ENCODE measurements around the gene TOX2.

The TOX2 gene

DNA sequence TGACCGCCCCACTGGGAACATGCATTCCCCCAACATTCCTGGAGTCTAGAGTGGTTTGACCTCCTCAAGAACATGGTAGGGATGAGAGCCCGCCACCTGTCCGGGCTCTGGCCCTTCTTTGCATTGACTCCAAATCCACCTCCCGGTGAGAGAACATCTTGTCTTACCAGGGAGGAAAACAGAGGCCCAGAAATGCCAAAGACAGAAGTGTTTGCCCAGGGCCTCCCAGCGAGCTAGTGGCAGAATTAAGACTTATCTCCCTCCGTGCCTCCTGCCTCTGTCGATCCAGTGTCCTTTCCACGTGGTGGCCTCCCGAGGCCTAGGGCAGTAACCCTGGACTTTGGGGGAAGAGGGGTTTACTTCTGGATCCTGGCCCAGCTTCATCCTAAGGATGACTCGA lies 137.5 kb downstream of the TOX2 start:
- no peak for DNase-seq (ENCODE audit: low read depth)
- no peak overlapping the region for H3K4me3 ChIP-seq (ENCODE audit: low read depth, low read length)
- TF ChIP-seq, protein P1, sequence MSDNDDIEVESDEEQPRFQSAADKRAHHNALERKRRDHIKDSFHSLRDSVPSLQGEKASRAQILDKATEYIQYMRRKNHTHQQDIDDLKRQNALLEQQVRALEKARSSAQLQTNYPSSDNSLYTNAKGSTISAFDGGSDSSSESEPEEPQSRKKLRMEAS (IDR thresholded peaks at IDR 0.05; ENCODE audit: low read depth, low read length), result no peak

DNA sequence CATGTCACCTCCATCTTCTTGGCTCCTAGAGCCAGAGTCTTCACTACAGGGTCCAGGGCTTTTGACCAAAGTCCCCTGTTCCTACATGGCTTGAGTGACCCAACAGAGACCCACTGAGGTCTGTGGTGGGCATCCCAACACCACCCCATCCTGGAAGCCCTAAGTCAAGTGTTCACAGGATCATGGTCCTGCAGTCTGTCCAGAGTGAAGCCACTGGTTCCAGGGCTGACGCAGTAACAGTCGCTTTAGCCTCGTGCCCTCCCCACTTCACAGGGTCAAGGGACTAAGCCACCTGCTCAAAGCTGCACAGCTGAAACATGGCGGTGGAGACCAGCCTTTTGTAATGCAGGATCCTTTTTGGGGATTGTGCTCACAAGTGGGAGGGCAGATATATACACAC lies 138.4 kb downstream of the TOX2 start:
- no peak for DNase-seq (ENCODE audit: low read depth)
- H3K4me3 ChIP-seq (ENCODE audit: low read depth, low read length), result no peak overlapping the region
- no peak for TF ChIP-seq POLR2A (IDR thresholded peaks at IDR 0.05; ENCODE audit: extremely low read depth, insufficient read length)
- TF ChIP-seq, protein P2, sequence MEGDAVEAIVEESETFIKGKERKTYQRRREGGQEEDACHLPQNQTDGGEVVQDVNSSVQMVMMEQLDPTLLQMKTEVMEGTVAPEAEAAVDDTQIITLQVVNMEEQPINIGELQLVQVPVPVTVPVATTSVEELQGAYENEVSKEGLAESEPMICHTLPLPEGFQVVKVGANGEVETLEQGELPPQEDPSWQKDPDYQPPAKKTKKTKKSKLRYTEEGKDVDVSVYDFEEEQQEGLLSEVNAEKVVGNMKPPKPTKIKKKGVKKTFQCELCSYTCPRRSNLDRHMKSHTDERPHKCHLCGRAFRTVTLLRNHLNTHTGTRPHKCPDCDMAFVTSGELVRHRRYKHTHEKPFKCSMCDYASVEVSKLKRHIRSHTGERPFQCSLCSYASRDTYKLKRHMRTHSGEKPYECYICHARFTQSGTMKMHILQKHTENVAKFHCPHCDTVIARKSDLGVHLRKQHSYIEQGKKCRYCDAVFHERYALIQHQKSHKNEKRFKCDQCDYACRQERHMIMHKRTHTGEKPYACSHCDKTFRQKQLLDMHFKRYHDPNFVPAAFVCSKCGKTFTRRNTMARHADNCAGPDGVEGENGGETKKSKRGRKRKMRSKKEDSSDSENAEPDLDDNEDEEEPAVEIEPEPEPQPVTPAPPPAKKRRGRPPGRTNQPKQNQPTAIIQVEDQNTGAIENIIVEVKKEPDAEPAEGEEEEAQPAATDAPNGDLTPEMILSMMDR (IDR thresholded peaks at IDR 0.05; ENCODE audit: low read depth, low read length), result no peak
- TF ChIP-seq, protein P1 (IDR thresholded peaks at IDR 0.05; ENCODE audit: low read depth, low read length), result no peak
- no peak for TF ChIP-seq MYC (IDR thresholded peaks at IDR 0.05; ENCODE audit: low read depth, low read length)

DNA sequence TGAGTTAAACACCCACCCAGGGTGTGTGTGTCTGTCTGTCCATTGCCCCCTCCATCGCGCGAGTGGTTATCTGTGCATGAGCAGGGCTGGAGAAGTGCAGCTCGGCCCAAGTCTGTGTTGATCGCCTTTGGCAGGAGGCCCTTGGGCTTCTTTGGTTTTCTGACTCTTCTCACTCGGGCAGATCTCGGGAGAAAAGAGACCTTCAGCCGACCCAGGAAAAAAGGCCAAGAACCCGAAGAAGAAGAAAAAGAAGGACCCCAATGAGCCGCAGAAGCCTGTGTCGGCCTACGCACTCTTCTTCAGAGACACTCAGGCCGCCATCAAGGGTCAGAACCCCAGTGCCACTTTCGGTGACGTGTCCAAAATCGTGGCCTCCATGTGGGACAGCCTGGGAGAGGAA lies 139.5 kb downstream of the TOX2 start:
- no peak overlapping the region for H3K4me3 ChIP-seq (ENCODE audit: low read depth, low read length)
- DNase-seq (ENCODE audit: low read depth), result no peak
- TF ChIP-seq MYC (IDR thresholded peaks at IDR 0.05; ENCODE audit: low read depth, low read length), result no peak
- TF ChIP-seq, protein P2 (IDR thresholded peaks at IDR 0.05; ENCODE audit: low read depth, low read length), result no peak
- TF ChIP-seq, protein P1 (IDR thresholded peaks at IDR 0.05; ENCODE audit: low read depth, low read length), result no peak
- no peak for TF ChIP-seq POLR2A (IDR thresholded peaks at IDR 0.05; ENCODE audit: extremely low read depth, insufficient read length)

DNA sequence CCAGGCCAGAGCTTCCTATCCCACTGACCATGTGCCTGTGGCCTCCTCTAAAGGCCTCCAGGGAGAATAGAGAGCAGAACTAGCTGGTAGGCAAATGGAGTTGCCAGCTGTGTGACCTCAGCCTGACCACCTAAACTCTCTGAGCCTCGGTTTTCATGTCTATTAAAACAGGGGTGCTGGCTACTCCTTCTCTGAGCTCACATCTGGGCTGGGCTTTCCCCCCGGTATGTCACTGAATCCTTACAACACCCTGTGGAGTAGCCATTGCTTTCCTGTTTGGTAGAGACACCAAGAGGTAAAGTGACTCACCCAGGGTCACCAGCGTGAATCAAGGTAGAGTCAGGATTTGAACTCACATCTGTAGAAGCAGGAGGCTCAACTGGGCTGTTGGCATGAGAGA lies 140.2 kb downstream of the TOX2 start:
- TF ChIP-seq POLR2A (IDR thresholded peaks at IDR 0.05; ENCODE audit: extremely low read depth, insufficient read length), result no peak
- TF ChIP-seq MYC (IDR thresholded peaks at IDR 0.05; ENCODE audit: low read depth, low read length), result no peak
- TF ChIP-seq, protein P2 (IDR thresholded peaks at IDR 0.05; ENCODE audit: low read depth, low read length), result no peak
- TF ChIP-seq, protein P1 (IDR thresholded peaks at IDR 0.05; ENCODE audit: low read depth, low read length), result no peak
- H3K4me3 ChIP-seq (ENCODE audit: low read depth, low read length), result no peak overlapping the region
- DNase-seq (ENCODE audit: low read depth), result no peak

DNA sequence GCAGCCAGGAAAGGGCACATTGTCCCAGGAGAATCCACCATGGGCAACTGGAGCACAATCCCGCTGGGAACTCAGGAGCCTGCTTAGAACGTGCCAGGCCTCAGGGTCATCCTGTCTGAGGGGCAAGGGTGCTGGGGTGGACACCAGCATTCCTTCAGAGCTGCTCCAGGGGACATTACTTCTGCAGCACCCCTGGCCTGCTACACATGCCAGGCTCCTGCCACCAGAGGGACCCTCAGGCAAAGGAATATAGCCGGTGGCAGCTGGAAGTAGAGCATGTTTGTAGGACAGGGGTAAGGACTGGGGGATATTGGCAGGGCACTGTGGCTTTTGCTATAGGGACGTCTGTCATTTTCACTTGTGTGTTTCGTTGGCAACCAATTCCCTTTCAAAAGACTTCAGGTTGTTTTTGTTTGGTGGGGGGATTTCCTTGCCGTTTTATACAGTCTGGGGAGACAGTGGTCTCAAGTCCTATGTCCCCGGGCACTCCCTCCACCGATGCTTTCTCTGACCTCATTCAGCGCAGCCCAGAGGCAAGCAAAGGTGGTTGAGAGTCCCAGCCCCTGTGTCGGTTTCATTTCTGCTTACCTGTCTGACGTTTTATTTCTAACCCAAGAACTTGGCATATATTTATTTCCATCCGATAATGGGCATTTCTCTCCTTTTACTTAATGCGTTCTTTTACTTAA lies 141.5 kb downstream of the TOX2 start:
- TF ChIP-seq, protein P1 (IDR thresholded peaks at IDR 0.05; ENCODE audit: low read depth, low read length), result peak; percentile 57
- TF ChIP-seq, protein P2 (IDR thresholded peaks at IDR 0.05; ENCODE audit: low read depth, low read length), result peak; percentile 81
- TF ChIP-seq MYC (IDR thresholded peaks at IDR 0.05; ENCODE audit: low read depth, low read length), result no peak
- peak; percentile 72 for DNase-seq (ENCODE audit: low read depth)
- H3K4me3 ChIP-seq (ENCODE audit: low read depth, low read length), result no peak overlapping the region

DNA sequence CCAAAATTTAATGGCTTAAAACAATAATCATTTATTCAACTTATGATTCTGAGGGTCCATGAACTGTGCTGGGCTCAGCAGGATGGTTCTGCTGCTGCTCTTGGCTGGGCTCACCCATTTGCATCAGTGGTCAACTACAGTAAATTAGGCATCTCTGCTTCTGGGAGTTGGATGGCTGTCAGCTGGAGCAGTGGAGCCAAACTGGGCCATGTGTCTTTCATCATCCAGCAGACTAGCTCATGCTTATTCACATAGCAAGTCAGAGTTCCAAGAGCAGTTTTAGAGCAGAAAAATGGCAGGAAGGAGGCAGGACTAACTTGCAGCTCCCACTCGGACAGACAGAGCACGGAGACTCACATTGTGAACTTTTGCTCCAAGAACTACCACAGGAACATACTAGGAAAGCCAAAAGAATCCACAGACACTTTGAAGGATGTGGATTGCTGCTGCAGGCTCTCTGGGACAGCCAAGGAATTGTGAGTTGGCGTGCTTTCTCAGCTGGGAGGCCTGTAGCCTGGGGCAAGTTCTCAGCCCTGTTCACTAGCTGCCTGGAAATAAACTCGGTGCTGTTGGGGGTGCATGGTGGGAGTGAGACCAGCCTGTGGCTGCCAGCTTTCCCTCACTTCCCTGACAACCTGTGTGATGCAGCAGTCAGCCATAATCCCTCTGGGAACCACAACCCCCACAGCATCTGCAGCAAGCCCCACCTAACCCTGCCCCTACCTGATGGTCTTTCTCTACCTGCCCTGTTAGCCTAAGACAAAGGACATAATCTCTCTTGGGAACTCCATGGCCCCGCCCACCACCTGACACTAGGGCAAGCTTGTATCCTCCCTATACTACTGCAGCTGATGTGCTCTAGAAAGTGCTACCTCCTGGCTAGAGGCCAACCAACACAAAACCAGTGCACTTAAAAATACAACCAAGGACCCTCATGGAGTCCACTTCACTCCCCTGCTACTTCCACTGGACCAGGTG lies 143.3 kb downstream of the TOX2 start:
- TF ChIP-seq, protein P1 (IDR thresholded peaks at IDR 0.05; ENCODE audit: low read depth, low read length), result no peak
- no peak for TF ChIP-seq POLR2A (IDR thresholded peaks at IDR 0.05; ENCODE audit: extremely low read depth, insufficient read length)
- no peak for TF ChIP-seq MYC (IDR thresholded peaks at IDR 0.05; ENCODE audit: low read depth, low read length)
- TF ChIP-seq, protein P2 (IDR thresholded peaks at IDR 0.05; ENCODE audit: low read depth, low read length), result no peak

More for the DNA sequence above, 143.3 kb downstream of the TOX2 start:
- no peak for DNase-seq (ENCODE audit: low read depth)
- no peak overlapping the region for H3K4me3 ChIP-seq (ENCODE audit: low read depth, low read length)
